SKM-1 (cell line): ENCODE data around the gene LRRC8A.
A peak's percentile ranks its signal among the peaks of the same experiment; 100 is the strongest.
"Not testable (repeated sequence)": the region's sequence is repeated elsewhere in the genome, so short reads cannot be mapped to it uniquely, and the experiment has no call there.

Source experiments
- DNase-seq: peaks from one replicate; lab custom pipeline; 2025; ENCODE audit not compliant: unreplicated experiment; lab: John Stamatoyannopoulos, UW

The LRRC8A gene

DNA sequence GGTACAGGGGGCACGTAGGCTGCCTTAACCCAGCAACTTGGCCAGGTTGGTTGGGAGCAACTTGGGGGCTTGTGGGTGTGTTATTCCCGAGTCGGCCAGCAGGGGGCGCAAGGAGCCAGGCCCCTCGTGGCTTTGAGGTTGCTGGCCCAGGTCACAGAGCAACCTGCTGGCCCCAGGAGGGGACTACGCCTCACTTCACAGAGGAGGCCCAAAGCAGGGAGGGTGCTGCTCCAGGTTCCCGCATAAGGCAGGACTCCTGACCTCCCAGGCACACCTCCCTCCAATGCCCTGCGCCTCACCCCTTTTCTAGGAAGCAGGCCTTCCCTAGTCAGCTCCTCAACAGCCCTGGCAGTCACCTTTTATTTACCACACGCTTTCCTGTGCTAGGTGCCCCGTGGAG, 18.3 kb upstream of the LRRC8A start:
- DNase-seq, result peak; percentile 49

DNA sequence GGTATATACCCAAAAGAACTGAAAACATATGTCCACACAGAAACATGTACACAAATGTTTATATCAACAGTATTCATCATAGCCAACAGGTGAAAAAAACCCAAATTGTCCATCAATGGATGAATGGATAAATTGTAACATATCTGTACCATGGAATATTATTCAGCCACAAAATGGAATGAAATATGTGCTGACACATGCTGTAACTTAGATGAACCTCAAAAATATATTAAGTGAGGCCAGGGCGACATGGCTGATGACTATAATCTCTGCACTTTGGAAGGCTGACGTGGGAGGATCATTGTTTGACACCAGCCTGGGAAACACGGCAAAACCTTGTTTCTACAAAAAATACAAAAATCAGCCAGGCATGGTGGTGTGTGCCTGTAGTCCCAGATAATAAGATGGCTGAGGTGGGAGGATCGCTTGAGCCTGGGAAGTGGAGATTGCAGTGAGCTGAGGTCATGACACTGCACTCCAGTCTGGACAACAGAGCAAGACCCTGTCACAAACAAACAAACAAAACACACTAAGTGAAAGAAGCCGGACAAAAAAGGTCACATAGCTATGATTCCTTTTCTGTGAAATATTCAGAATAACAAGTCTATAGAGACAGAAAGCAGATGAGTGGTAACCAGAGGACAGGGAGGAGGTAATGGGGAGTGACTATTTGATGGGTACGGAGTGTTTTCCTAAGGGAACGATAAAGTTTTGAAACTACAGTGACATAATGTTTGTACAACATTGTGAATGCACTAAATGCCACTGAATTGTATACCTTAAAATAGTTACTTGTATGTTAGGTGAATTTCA, 11.6 kb upstream of the LRRC8A start:
- no peak for DNase-seq

GRCh38 chr9:128870941-128871265, 11.0 kb upstream of the LRRC8A start:
- not testable (repeated sequence) for DNase-seq

DNA sequence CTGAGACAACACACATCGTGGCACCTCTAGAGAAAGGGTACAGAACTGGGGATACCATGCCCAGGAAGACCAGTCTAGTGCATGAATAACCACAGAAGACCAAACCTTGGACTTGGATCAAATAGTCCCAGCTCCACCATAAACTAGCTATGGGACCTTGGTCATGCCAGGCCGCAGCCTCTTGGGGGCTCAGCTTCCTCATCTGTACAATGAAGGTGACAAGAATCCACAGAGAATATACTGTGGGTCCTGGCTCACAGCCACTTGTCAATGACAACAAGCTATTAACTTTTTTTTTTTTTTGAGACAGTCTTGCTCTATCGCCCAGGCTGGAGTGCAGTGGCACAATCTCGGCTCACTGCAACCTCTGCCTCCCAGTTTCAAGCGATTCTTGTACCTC, 4.1 kb upstream of the LRRC8A start:
- no peak for DNase-seq

GRCh38 chr9:128882677-128883603, 1.0 kb downstream of the LRRC8A start:
- no peak for DNase-seq

GRCh38 chr9:128884164-128884563, 2.2 kb downstream of the LRRC8A start:
- no peak for DNase-seq

- no peak for DNase-seq
Measured at GRCh38 chr9:128885376-128885775, 3.4 kb downstream of the LRRC8A start.

GRCh38 chr9:128885798-128886197, 3.9 kb downstream of the LRRC8A start:
- DNase-seq, result no peak

DNA sequence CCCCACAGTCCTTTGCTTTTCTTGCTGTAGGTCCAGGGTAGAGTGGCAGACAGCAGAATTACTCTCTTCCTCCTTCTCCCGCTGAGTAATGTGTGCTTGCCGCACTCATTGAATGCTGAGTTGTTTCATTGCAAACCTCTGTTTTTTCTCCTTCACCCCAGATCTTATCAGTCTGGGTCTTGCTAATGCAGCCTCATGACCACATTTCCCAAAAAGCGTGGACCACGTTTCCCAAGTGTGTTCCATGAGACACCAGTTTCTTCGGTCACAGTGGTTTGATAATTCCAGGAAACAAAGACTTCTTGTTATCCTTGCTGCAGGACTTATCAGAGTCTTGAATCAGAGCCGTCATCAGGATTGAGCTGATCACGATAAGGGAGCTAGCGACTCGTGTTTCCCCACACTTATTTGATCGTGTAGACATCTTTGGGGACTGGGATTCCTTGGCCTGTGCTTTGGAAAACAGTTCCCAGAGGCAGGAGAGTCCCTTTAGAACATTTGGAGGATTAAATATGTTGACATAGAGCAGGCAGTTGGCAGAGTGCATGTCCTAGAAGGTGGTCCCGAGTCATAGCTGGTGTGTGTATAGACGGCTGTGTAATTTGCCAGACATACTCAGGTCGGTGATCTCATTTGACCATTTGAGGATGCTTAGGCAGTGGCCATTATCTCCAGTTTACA, 4.4 kb downstream of the LRRC8A start:
- no peak for DNase-seq

DNA sequence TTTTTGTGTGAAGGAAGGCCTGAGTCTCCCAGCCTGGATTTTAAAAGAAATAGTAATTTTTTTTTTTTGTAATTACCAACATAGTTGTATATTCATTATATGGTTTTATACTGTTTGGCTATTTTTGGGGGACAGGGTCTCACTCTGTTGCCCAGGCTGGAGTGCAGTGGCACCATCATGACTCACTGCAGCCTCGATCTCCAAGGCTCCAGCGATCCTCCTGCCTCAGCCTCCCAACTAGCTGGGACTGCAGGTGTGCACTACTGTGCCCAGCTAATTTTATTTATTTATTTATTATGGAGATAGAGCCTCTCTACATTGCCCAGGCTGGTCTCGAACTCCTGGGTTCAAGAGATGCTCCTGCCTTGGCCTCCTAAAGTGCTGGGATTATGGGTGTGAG, 5.1 kb downstream of the LRRC8A start:
- no peak for DNase-seq

DNA sequence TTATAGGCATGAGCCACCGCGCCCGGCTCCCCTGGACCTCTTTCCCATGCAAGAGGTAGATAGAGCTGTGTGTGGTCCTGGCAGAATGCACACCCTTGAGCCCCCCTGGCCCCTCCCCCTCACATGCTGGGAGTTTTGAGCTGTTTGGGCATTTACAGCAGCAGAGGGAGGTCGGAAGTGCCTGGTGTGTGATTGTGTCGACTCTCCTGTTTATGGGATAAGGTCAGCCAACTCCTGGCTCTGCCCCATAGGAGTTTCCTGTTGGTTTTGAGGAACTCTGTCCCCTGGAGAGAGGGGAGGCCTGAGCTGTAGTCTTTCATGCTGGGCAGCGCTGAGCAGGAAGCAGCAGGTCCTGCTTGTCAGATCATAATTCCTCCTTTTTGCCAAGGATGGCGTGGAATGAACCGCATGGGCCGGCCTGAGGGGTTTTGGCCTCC, 6.0 kb downstream of the LRRC8A start:
- no peak for DNase-seq

- no peak for DNase-seq
Measured at GRCh38 chr9:128891321-128892220, 9.6 kb downstream of the LRRC8A start.

DNA sequence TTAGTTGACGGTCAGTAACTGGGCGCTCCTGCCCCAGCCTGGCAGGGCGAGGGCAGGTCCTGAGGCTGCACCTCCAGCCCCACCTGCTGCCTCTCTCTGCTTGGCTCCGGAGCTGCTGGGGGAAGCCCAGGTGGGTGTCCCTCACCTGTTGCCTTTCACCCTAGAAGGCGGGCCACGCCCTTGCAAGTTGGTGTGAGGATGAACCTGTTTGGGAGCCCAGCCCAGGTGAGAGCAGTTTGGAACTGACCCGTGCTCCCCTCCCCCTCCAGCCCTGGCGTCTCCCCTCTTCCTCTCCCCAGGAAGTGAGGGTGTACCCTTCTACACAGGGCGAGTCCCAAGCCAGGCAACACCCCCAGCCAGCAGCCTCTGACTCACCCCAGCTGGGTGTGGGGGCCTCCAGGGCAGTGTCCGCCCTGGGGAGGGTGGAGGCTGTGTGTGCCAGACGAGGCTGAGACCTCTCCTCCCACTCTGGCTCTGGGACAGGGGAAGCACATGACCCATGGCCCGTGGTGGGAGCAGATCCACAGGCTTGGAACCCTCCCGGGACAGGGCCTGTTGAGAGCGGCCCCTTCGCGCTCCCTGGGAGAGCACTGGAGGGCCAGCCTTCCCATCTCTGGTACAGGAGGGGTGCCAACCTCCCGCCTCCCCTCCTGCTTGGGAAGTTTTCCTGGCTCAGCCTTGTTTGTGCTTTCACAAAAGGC, 10.4 kb downstream of the LRRC8A start:
- DNase-seq, result no peak

- no peak for DNase-seq
Measured at GRCh38 chr9:128893354-128893753, 11.4 kb downstream of the LRRC8A start.

DNA sequence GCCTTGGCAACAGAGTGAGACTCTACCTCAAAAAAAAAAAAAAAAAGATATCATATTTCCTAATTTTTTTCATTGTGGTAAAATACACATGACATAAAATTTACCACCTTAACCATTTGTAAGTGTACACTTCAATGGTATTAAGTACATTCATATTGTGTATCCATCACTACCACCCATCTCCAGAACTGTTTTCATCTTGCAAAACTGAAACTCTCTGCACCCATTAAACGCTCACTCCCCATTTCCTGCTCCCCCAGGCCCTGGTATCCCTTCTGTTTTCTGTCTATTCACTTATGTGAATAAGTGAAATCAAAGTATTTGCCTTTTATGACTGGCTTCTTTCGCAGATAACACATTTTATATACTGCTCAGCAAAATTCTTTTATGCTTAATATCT, 12.8 kb downstream of the LRRC8A start:
- no peak for DNase-seq

- DNase-seq, result no peak
Measured at GRCh38 chr9:128895556-128895955, 13.6 kb downstream of the LRRC8A start.

DNA sequence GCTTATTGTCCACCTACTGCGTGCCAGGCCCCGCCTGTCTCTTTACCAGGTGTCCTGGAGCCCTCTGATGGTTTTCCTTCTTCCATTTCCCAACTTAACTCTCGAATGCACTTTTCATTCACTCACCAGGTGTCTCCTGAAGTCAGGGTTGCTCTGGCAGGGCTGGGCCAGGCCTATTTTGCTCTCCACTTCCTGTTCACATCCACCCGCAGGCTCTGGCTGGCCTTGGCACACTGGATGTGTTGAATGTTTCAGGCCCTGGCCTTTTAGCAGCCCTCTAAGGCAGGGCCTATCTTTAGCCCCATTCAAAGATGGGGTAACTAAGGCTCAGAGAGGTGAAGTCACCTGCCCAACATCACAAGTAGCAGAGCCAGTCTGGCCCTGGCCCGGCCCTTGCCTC, 16.4 kb downstream of the LRRC8A start:
- DNase-seq, result no peak

DNA sequence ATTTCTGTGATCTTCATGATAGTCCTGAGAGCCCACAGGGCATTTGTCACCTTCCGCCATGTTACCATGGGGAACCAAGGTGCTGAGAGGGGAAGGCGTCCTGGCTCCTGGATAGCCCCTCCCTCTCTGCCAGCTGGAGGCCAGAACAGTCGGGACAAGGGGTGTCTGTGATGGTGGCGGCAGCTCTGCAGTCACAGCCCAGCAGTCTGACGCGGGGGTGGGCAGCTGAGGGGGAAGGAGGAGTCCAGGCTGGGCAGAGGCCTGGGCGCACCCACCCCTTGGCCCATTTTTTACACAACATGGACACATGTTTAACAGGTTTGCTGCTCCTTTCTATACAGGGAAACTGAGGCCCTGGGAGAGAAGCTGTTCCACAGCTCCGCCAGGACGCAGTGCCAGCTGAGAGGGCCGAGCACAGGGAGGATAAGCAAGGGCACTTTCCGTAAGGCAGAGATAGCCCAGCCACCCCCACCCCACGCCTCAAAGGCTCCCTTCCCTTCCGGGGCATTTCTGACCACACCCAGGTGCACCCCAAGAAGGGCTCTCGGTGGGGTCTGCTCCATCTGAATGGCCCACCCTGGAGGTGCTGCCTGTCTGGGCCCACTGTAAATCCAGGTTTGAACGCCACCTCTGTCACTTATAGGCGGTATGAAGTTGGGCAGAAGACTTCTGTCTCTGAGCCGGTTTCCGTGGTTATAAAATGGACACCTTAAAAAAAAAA, 17.1 kb downstream of the LRRC8A start:
- DNase-seq, result no peak

DNA sequence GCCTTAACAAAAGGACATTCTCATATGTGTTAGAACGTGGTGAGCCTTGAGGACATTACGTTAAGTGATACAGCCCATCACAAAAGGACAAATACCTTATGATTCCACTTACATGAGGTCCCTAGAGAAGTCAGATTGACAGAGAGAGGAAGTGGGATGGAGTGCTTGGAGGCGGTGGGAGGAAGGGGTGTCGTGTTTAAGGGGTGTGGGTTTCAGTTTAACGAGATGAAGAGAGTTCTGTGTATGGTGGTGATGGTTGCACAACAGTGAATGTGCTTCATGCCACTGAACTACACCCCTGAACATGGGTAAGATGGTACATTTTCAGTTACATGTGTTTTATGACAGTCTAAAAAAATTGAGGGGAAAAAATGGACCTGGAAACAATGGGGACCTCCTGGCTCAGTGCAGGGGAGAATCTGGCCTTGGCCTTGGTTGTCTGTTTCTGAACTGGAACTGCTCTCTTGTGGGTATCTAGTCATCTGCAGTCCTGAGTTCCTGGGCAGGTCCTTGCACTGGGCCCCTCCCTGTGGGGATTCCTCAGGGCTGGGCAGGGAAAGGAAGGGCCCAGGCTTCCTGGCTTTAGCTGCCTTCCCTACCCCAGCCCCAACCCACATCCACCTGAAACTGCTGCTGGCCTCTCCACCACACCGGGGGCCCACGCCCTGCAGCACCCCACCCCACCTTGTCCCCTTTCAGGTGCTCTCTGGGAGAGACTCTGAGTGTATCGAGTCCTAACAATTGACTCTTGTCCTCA, 17.8 kb downstream of the LRRC8A start:
- no peak for DNase-seq
